ENCODE results near the gene MFRP.
"Not testable (repeated sequence)": the region's sequence is repeated elsewhere in the genome, so short reads cannot be mapped to it uniquely, and the experiment has no call there.

Gene MFRP

GRCh38 chr11:119346605-119347004, at the start of gene MFRP:
Gene MFRP (minus strand): TSS chr11:119346705. CDS start chr11:119346513, 192 bp downstream.
- DNase-seq = no peak

- no peak for DNase-seq
Observed at GRCh38 chr11:119391275-119391674, 44.8 kb upstream of the MFRP start.

GRCh38 chr11:119389611-119390254, 43.2 kb upstream of the MFRP start:
- DNase-seq = peak; percentile 45

- no peak for DNase-seq
Observed at GRCh38 chr11:119388103-119388502, 41.6 kb upstream of the MFRP start.

- DNase-seq = no peak
Observed at GRCh38 chr11:119384332-119384731, 37.8 kb upstream of the MFRP start.

- not testable (repeated sequence) for DNase-seq
Observed at GRCh38 chr11:119382513-119382912, 36.0 kb upstream of the MFRP start.

GRCh38 chr11:119382101-119382500, 35.6 kb upstream of the MFRP start:
- DNase-seq = no peak

- DNase-seq = peak; percentile 92
Observed at GRCh38 chr11:119381181-119381988, 34.9 kb upstream of the MFRP start, which contains the start of gene USP2. Gene USP2 (minus strand): TSS chr11:119381690. CDS start chr11:119373480, 8,210 bp downstream.

- DNase-seq = no peak
Observed at GRCh38 chr11:119380827-119381180, 34.3 kb upstream of the MFRP start.

- DNase-seq = no peak
Observed at GRCh38 chr11:119380160-119380826, 33.8 kb upstream of the MFRP start.

- DNase-seq = no peak
Observed at GRCh38 chr11:119378851-119379465, 32.5 kb upstream of the MFRP start.

- DNase-seq = no peak
Observed at GRCh38 chr11:119377961-119378667, 31.6 kb upstream of the MFRP start.

GRCh38 chr11:119377112-119377901, 30.8 kb upstream of the MFRP start:
- no peak for DNase-seq

- no peak for DNase-seq
Observed at GRCh38 chr11:119376197-119376847, 29.8 kb upstream of the MFRP start.

- no peak for DNase-seq
Observed at GRCh38 chr11:119375337-119376196, 29.1 kb upstream of the MFRP start.

- DNase-seq = no peak
Observed at GRCh38 chr11:119374632-119375336, 28.3 kb upstream of the MFRP start.

GRCh38 chr11:119373921-119374631, 27.6 kb upstream of the MFRP start:
- peak; percentile 53 for DNase-seq

- no peak for DNase-seq
Observed at GRCh38 chr11:119373059-119373920, 26.8 kb upstream of the MFRP start.

Data from NCI-H1436 (cell line).